Epithelial cell of esophagus (primary cell): ENCODE measurements around the gene NFATC1.

Source experiments
- DNase-seq: peaks from one replicate; pipeline ENCODE4 v3.0.0; 2010; ENCODE audit warnings: low read depth
- H3K4me3 ChIP-seq: 2 replicates; pipeline ENCODE4 v1.5.1; 2011; ENCODE audit warnings: mild to moderate bottlenecking, low read length, control low read depth
- CTCF ChIP-seq: IDR thresholded peaks from 2 replicates; pipeline ENCODE4 v1.5.1; 2011; ENCODE audit warnings: low read depth, mild to moderate bottlenecking, low read length, control low read depth, inconsistent platforms; ENCODE audit not compliant: insufficient read depth; ENCODE audit errors: missing control alignments

The NFATC1 gene

GRCh38 chr18:79418236-79418635 is 22.5 kb downstream of the NFATC1 start:
- TF ChIP-seq CTCF: no peak
- no peak overlapping the region for H3K4me3 ChIP-seq
- no peak for DNase-seq

GRCh38 chr18:79418642-79419041 is 22.9 kb downstream of the NFATC1 start:
- no peak overlapping the region for H3K4me3 ChIP-seq
- TF ChIP-seq CTCF: no peak

GRCh38 chr18:79420033-79420745 is 24.5 kb downstream of the NFATC1 start:
- no peak for DNase-seq
- no peak overlapping the region for H3K4me3 ChIP-seq
- no peak for TF ChIP-seq CTCF

More at GRCh38 chr18:79418642-79419041, 22.9 kb downstream of the NFATC1 start:
- DNase-seq: no peak

GRCh38 chr18:79421275-79421857 is 25.6 kb downstream of the NFATC1 start:
- no peak overlapping the region for H3K4me3 ChIP-seq
- DNase-seq: no peak
- TF ChIP-seq CTCF: no peak

- no peak for TF ChIP-seq CTCF
- H3K4me3 ChIP-seq: no peak overlapping the region
- no peak for DNase-seq
Observed at GRCh38 chr18:79422022-79422782, 26.5 kb downstream of the NFATC1 start.

GRCh38 chr18:79422783-79423165 is 27.0 kb downstream of the NFATC1 start:
- no peak overlapping the region for H3K4me3 ChIP-seq
- TF ChIP-seq CTCF: no peak
- DNase-seq: no peak
